ENCODE results near the gene MACROD1.
A peak's percentile ranks its signal among the peaks of the same experiment; 100 is the strongest.

The MACROD1 gene

DNA sequence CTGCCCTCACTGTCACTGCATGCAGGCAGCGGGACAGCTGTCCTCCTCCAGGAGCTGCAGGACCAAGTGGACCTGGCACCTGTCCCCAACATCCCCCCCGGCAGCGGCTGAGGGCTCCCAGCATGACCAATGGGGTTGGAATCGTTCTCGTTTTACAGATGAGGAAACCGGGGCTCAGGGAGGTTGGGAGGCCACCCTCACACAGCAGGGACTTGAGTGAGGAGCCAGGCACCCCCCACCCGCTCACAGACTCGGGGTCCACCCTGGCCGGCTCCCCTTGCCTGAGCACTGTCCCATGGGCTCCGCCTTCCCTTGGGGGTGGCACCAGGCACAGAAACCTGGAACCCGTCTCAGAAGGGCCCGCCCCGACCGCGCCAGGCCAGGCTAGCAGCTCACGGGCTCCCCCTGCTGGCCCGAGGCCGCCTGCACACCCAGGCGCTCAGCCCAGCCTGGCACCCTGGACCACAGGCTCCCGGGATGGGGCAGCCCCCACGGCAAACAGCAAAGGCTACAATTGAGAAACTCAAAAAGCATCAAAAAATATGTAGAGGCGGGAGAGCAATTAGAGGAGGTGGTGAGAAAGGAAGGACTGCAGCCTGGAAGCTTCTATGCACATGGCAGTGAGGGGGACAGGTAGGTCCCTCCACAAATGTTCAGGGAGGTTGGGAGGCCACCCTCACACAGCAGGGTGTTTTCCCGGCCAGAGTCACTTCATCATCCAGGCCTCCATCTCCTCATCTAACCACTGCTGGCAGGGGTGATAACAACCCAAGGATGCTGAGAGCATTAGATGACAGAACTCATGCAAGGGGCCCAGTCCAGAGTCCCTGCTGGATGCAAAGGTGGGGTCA is 12.8 kb downstream of the MACROD1 start:
- peak; percentile 47 for DNase-seq

DNA sequence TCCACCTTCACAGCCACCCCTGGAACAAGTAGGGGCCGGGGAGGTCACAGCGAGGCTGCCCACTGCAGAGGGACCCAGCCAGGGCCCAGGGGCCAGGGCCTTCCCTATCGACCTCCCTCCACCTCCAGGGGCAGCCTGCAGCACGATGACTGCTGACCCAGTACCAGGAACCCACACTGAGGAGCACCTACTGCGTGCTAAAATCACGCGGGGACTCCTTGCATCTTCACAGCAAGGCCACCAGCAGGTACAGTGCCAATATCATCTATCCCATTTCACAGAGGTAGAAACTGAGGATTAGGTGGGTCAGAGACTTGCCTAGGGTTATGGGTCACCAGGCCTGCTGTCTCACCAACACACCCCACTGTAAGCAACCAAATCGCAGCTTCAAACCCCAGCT is 14.6 kb downstream of the MACROD1 start:
- no peak for DNase-seq

DNA sequence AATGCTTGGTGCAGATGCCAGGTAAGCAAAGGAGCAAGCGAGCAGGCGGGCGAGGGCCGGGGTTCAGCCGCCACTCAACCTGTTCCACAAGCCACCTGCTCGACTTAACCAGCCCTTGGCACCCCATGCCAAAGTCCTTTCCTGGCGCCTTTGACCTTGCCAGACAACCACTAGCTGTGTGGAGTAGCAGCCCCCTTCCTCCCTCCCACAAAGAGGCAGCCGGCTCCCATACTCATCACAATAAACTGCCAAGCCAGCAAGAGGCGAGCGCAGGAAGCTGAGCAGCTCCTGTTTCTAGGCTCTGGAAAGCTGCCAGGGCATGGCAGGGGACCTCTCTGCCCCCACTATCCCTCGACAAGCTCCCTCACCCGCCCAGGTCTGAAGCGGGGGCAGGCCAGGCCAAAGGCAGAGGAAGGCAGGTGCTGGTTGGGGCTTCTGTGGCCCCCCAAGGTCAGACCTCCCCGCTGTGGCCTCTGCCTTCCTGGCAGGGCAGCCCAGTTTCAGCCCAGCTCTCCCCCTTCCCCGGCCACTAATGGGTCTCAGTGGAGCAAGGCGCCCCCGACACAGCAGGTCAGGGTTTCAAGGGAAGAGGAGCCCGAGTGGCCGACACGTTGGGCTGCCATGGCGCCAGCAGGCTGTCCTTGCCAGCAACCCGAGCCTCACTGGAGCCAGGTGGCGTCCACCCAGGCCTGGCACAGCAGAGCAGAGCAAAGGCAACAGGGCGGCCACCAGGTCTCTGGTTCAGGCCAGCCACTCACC is 15.3 kb downstream of the MACROD1 start:
- DNase-seq: no peak

DNA sequence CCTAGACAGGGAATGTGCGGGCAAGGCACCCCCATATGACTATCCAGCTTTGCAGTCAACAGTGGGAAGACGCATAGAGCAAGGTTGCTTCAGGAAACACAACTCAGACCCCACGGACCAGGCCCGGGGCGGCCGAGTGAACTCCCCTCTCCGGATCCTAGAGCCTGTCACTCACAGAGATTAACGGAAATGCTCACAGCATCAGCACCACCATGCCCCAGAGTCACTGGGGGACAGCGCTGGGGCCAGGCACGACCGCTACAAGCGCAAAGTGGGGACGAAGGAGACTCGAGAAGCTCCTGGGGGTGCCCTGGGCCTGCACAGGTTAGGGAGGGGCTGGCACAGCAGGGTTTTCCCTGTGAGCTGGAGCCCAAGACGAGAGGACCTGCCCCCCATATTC is 15.9 kb downstream of the MACROD1 start:
- no peak for DNase-seq

DNA sequence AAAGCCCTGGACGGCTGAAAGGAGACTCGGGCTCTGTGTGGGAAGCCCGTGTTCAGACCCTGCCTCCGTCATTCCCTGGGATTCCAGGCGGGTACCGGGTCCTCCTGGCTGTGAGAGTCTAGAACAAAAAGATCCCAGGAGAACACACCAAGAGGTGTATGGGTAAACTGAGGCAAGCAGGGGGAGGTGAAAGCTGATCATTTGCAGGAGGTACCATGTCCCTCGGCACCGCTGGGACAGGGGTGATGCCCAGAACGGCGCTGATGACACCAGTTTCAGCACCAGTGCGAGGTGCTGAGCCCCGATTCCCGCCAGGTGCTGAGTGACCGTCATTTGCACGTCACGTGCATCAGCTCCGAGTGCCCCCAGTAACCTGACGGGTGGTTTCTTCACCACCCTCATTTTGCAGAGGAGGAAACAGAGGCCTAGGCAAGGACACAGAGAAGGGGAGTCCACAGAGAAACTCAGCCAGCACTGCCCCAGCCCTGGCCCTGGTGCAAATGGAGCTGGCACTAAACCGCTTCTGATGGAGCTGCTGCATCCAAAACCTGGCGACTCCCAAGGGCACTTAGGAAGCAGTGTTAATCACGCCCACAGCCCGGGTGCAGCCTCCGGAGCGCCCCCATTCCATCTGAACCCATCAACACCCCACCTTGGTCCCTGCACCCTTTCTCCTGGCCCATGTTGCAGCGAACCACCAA is 16.8 kb downstream of the MACROD1 start:
- no peak for DNase-seq

DNA sequence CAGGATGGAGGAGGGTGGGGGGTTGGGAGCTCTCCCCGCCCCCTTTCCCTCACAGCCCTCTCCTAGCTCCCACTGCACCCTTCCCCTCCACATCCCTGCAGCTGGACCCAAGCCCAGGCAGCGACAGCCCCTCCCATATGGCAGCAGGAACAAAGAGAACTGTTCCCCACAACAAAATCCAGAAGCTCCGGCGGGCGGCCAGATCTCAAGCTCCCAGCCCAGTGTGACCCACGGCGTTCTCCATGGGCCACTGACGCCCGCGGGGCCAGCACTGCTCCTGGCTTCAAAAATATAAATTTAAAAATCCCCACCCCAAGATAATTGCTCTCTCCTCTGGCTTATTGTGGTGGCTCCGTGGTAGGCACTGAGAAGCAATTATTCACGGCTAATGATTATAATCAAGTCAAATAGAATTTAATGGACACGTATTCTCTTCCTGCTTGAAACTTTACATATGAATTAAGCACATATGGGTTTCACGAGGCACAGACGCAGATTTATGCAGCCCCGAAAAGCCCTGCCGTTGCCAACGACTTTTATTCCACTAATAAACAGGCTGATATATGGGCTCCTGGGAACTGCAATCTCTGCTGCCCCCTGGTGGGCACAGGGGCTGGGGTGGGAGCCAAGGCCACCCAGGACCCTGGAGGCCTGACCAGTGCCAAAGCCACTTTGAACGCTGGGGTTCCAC is 17.5 kb downstream of the MACROD1 start:
- DNase-seq: peak; percentile 72

DNA sequence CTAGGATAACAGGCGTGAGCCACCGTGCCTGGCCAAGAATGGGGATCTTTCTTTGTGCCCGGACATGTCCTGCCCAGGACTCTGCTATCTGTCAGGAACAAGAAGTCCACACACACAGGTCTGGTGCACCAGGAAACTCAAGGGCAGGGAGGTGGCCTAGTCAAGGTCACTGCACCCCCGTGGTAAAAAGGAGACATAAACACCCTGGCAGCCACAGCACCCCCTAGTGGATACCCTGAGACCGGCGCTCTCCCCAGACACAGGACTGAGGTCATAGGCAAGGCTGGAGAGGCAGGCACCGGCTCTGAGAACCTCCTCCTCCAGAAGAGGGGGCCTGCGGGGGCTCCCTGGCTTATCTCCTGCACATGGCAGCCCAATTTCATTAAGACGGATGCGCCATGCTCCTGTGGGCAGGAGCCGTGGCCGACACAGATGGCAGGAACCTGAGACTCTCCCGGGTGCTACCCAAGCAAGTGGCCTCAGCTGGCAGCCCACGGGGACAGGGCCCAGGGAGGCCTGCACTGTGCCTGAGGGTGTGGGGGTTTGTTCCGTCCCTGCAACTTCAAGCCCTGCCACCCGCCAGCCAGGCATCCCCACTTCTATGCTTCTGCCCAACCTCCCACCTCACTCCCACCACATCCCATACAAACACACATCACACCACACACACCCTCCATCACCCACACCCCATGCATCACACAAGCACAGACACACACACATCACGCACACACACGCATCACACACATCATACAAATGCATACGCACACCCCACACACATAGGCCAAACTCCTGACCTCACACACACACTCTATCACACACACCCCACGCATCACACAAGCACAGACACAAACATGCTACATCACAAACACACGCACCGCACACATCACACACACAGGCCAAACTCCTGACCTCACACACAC is 19.6 kb downstream of the MACROD1 start:
- DNase-seq: peak; percentile 77

DNA sequence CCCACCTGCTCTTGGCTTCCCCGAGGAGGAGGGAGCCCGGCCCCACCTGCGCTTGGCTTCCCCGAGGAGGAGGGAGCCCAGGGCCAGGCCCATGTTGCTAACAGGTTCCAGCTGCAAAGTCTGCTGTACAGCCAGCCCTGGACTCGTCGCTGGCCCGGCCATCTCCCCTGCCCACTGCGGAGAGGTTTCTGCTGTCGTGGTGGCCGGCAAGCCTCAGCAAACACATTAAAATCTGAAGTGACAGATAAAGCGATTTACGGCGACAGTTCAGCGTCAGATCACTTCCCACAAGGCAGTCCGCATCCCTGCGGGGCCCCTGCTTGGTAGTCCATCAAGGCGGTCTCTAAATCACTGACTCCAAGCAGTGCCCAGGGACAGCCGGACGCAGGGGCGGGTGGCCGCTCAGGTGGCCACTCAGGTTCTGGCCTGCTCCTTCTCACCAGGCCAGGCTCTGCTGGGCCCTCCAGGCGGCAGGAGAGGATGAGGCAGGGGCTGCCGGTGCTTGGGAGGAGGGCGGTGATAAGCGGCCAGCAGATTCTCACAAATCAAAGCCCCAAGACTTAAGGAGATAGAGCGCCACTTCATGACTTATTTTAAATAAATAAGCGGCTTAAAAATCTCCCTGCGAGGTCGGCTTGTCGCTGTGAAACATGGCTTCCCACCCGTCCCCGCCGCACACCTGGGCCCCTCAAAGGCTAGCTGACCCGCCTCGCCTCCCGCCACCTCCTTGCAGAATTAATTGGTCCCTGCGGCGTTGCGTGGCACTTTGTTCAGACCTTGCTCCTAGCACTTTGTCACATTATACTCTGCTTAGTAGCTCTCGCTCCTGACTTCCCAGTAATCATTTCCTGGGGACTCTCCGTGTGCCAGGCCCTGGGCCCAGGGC is 21.1 kb downstream of the MACROD1 start:
- no peak for DNase-seq

DNA sequence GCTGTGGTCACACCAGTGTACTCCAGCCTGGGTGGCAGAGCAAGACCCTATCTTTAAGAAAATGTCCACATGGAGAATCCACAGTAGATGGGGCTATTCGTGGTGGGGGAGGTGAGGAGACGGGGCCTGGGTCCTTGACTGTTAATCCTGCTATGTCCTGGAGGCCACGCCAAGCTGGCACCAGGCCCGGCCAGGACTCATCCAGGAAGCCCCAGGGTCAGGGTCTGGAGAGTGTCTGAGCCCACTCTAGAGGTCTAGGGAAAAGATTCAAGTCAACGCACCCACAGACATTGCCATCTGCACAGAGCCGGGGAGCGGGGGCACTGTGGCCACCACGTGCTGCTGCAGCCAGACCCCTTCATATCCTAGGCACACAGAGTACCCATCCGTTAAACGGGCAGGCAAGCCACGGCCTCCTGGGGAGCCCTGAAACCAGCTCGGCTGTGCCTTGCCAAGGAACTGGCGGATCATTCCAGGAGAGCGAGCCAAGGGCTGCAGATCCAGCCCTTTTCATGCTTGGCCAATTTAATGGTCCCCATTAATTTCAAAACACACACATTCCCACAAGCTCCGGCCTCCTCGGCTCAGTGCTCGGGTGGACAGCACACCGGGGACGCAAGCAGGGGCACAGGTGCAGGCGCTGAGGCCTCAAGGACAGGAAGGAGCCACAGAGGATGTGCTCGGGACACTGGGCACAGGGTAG is 24.7 kb downstream of the MACROD1 start:
- DNase-seq: no peak

DNA sequence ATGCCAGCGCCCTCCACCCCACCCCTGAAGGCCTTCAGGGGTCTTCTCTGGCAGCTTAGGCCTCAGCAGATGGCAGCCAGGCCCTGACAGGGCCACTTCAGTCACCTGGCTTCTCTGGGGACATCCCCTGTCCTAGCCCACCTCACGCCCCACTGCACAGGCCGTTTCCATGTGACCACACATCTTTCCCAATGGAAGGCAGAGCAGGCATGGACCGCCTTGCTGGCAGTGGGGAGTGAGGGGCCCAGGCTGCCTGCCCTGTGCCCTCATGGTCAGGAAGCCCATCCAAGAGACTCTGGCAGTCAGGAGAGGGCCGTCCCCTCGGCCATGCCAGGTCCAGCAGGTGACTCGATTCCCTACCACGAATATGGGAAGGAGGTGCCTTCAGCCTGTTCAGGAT is 25.8 kb downstream of the MACROD1 start:
- DNase-seq: no peak

DNA sequence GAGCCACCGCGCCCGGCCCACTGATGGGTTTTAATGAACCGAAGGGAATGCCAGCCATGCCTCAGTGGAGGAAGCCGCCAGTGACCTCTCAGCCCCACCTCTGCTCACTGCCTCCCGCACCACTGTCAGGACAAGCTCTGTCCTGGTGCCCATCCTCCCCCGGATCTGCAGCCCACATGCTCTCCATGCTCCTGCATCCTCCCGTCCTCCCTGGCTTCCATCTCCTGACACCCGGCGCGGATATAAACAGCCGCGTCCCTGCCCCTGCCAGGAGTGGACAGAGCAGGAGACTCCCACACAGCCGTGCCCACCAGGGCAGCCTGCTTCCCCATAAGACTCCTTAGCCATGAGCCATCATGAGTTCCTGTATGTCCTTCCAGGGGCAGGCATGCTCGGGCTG is 26.9 kb downstream of the MACROD1 start:
- no peak for DNase-seq

DNA sequence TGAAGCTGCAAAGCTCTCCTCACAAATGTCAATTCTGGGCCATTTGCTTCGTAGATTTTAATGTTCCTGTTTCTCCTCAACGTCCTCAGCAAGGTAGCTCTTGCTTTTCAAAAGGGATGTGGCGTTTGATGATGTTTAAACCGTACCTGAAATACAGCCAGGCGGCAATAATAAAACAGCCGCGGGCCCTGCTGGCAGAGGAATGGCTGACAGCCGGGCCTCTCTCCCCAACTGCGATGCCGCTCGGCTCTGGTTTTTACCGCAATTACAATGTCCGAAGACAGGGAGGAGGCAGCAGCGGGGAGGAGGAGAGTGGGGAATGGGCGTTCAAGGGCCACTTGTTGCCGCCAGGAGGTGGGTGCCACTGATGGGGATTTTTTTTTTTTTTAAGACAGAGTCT is 27.5 kb downstream of the MACROD1 start:
- DNase-seq: no peak

DNA sequence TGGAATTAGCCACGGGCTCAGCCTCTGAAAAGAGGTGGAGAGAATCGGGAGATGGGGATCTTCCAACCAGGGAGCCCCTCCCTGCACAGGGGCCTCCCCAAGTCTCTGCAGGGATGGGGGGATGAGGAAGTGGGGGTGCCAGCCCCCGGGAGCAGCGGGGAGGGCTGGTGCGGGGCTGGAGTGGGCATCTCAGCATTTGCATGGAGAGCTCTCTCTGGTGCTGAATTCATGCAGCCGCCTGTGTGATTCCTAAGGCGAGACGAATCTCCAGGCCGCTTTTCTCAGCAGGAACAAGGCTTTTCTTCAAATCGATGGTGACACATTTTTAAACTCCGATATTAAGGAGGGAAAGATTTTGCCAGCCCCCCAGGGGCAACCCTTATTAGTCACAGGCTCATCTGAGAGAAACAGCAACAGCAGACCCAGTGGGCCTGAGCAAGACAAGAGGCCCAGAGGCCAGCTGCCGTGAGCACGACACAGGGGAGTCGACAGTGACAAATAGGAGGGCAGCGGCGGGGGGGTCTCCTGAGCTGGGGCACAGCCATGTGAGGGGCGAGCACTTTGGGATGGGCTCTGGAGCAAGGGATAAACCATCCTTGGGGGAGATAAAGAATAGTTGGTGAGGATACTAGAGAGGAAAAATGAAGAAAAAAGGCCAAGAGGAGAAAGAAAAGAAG is 29.0 kb downstream of the MACROD1 start:
- DNase-seq: no peak

DNA sequence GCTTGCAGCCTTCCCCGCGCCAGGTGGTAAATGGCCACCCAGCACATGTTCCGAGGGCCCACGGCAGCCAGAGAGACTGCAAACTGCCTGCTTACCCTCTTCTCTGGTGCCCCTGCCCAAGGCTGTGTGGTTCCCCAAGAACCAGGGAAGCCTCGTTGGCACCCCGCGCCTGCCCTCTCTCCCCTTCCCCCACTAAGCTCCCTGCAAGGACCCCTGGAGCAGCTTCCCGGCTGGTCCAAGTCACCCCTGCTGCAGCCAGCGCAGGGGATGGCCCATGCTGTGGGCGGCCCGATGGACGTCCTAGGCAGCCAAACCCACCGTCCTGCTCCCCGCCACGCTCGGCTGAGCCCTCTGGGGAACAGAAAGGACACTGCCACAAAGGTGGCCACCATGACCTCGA is 30.2 kb downstream of the MACROD1 start:
- no peak for DNase-seq

DNA sequence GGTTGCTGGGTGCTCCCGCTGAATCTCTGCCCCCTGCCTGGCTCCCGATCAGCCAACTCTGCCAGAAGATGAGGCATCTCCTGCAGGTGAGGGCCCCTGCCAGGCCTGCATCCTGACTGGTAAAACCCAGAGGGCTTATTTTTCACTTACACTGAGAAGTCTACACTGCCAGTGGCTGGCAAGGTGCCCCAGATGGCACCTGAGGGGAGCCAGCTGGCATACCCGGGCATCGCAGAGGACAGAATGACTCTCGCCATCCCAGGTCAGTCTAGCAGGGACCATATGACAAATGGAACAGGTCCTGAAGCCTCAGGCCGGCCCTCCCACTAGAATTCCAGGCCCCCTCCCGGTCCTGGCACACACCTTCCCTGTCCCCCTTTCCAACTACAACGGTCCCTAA is 30.9 kb downstream of the MACROD1 start:
- no peak for DNase-seq

DNA sequence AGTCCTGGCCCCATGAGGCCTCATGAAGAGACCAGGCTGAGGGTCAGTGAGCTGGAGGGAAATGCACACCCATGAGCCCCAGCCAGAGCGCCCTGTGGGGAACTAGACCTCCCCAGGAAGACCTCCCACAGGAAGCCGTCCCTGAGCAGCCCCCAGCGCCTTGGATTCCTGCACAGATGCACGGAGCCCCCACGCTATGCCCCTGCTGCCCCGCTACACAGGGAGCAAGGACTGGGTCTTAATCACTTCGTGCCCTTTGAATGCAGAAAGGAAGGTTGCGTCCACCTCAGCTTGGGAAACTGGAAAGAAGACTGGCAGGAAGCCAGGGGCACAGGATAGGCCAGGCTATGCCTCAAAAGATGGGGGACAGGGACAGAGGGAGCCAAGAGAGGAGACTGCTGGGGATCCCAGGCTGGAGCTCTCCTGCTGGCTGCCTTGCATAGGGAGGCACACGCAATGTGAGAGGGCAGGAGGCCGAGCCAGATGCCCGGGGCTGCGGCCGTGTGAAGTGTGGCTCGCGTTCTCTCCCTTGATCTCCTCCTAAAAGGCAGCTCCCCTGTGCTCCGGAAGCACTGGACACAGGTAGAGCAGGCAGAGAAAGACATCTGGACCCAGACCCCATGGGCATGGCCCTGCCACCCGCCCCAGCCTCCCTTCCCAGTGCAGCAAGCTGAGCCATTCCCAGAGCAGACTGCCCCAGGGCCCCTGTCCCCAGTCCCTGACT is 32.8 kb downstream of the MACROD1 start:
- DNase-seq: no peak

DNA sequence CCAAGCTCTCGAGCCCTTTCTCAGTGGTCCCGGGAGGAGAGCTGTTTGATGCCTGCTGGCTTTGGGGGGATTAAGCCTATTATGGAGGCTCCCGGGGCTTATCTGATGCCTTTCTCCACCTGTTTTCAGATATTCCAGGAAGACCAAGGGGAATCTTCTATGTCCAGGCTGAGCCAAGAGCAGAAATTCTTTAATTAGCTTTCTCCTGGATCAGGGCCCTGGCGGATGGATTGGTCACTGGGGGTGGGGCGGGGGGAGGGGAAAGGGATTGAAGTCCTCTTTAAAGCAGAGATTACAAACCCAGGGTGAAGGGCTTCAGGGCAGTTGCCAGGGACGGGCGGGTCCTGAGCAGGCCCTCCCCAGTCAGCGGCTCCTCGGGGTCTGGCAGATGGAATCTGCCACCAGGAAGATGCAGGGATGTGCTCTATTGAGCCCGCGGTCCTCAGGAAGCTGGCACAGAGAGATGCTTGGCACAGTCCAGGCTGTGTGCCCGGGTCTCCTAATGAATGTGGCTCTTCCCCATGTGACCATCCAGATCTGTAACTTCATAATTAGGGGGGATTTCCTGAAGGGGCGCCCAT is 33.6 kb downstream of the MACROD1 start:
- DNase-seq: no peak

DNA sequence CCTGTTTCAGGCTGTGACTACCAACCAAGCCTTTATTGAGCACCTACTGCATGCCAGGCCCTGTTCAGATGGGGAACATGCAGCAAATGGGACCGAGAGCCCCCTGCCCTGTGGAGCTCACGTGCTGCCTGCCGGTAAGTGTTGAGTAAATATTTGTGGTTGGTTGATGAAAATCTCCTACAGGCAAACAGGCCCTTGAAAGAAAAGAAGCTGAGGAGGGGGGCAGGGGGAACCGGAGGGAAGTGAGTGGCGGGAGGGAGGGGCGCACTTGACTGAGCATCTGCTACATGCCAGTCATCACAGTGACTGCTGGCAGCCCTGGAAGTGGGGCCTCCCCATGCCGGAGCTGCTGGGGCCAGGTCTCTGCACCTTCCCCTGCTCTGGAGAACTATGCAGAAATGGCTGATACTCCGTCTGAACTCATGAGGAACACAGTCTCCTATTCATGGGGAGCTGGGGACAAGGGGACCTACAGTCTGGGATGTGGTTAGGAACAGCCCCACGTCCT is 34.2 kb downstream of the MACROD1 start:
- DNase-seq: no peak

Measured in hematopoietic multipotent progenitor cell treated with erythropoietin and hydrocortisone succinate and interleukin-3 and kit ligand, for 8 days (in vitro differentiated cells).